Erythroblast (primary cell): Measurements from ENCODE around the gene MIB2.

Experiments used
- DNase-seq, 2 experiments: peaks; one replicate each; lab custom pipeline; 2025; lab: John Stamatoyannopoulos, UW
- GATA1 ChIP-seq: IDR thresholded peaks from 2 replicates; pipeline ENCODE4 v1.6.1; 2011; ENCODE audit warnings: low read depth, mild to moderate bottlenecking, control low read depth, low read length, moderate library complexity
- POLR2A ChIP-seq: IDR thresholded peaks from 2 replicates; pipeline ENCODE4 v1.6.1; 2011; ENCODE audit warnings: mild to moderate bottlenecking, low read length

MIB2 gene

DNA sequence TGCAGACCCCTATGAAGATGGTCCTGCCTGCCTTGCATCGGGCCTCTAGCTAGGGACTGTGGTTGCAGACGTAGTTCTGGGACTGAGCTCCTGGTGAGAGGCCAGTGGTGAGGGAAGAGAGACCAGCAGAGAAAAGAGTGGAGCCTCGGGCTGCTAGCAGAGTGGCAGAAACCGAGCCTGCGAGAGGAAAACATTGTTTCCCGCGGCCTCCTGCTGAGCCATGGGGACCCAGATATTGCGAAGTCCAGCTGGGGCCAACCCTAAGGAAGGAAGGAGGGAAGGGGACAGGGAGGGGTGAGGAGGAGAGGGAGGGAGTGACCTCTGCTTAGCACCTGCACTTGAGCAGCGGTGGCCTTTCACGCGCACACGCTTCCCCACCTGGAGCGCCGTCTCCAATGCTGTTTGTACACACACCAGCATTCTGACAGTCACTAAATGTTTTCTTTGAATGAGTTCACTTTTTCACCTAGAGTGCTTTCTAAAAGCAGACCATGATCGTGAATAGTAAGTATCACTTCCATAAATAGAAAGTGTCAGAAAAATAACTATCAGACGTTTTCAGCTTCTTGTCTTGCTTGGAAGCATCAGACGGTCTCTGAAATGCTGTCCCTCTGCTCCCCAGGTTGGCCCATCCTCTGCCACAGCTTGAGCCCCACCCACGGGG, 12.9 kb upstream of the MIB2 start:
- TF ChIP-seq POLR2A, result no peak
- TF ChIP-seq GATA1, result no peak
- DNase-seq, result no peak

DNA sequence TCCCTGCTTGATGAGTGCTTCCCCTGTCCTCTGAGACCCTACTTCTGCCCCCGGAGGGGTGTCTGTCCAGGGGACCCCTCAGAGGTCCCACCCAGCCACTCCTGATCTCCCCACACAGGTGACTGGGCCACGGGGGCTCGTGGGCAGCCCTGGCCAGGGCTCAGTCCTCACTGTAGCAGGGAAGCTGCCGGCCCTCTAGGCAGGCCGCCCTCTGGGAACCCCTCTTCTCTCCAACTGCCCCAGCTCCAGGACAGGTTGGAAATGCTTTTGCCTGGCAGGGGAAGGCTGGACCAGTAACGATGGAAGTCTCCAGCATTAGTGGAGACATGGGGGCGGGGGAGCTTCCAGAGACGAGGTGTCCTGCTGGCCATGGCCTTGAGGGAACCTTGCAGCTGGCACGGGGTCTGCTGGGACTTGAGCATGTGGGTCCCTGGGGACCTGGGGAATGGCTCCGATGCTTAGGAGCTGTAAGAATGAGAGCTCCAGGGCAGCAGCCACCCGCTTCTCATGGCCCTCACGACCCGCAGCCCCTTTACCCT, 12.3 kb upstream of the MIB2 start:
- no peak for DNase-seq
- TF ChIP-seq POLR2A (no peak), GATA1 (no peak)

DNA sequence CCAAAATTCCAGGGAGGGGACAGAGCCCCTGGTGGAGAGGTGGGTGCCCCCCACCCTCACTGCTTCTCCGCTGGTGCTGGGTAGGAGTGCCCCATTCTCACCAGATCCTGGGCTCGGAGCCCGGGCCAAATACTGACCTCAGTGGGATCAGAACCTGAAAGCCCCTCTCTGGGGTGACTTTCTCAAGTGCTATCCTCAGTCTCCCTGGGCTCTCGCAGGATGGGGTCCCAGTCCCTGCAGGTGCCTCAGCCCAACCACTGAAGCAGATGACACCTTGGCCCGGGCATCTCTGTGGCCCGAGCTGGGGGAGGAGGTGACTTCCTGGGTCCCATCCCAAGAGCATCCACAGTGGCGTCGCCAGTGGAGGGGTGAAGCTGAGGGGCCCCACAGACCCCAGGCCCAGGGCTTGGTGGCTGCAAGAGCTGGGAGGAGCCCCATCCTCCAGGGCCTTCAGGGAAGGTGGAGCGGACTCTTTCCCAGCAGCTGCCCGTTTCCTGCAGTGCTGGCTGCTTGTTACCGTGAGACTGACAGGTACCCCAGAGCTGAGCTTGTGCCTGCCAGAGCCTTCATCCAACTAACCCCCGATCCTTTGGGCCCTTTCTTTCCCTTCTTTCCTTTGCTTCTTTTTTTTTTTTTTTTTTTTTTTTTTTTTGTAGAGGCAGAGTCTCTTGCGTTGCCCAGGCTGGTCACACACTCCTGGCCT, 11.5 kb upstream of the MIB2 start:
- DNase-seq, result no peak
- TF ChIP-seq GATA1 (no peak), POLR2A (no peak)

DNA sequence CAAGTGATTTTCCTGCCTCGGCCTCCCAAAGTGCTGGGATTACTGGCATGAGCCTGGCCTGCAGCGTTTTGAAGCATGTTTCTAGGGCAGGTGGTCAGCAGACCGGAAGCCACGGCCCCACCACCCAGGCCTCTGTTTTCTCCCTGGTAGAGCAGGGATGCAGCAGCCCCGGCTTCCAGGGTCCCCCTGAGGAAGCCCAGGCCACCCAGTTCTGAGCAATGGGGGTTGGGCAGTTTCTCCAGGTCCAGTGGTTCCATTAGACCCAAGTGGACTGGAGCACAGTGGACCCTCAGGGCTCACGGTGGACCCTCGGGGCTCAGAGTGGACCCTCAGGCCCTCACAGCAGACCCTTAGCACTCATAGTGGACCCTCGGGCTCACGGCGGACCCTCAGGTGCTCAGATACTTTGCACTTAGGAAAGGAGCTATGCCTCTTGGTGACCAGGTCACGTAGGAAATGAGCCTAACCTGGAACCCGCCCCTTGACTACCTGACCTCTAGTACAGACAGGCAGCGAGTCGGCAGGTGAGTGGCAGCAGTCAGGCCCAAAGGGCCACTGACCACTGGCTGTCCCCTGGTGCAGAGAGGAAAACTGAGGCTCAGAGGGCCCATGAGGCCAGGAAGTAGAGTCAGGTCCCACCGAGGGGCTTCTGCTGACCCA, 10.8 kb upstream of the MIB2 start:
- TF ChIP-seq POLR2A (no peak), GATA1 (no peak)
- DNase-seq, result no peak

DNA sequence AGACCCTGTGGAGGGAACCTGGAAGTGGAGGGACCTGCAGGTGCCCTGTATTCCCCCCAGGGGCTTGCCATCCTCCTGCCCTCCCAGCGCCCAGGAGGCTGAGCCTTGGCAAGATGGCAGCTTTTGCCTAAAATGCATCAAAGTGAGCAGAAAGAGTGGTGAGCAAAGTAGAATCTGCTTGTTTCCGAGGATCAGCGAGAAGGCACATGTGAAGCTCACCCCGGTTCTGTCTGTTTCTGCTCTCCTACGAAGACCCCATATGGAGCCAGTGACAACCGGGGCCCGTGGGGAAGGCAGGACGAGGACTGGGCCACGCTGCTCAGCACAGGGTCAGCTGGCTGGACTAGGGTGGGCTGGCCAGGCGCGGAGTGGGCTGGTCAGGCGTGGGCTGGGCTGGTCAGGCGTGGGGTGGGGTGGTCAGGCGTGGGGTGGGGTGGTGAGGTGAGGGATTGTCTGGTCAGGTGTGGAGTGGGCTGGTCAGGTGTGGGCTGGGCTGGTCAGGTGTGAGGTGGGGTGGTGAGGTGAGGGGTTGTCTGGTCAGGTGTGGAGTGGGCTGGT, 10.2 kb upstream of the MIB2 start:
- no peak for TF ChIP-seq GATA1
- no peak for TF ChIP-seq POLR2A
- DNase-seq, result peak in 1 of 2 experiments; percentile 34

DNA sequence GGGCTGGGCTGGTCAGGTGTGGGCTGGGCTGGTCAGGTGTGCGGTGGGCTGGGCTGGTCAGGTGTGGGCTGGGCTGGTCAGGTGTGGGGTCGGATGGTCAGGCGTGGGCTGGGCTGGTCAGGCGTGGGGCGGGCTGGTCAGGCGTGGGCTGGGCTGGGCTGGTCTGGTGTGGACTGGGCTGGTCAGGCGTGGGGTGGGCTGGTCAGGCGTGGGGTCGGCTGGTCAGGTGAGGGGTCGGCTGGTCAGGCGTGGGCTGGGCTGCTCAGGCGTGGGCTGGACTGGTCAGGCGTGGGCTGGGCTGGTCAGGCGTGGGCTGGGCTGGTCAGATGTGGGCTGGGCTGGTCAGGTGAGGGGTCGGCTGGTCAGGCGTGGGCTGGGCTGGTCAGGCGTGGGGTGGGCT, 9.6 kb upstream of the MIB2 start:
- no peak for TF ChIP-seq POLR2A
- no peak for TF ChIP-seq GATA1
- no peak for DNase-seq

DNA sequence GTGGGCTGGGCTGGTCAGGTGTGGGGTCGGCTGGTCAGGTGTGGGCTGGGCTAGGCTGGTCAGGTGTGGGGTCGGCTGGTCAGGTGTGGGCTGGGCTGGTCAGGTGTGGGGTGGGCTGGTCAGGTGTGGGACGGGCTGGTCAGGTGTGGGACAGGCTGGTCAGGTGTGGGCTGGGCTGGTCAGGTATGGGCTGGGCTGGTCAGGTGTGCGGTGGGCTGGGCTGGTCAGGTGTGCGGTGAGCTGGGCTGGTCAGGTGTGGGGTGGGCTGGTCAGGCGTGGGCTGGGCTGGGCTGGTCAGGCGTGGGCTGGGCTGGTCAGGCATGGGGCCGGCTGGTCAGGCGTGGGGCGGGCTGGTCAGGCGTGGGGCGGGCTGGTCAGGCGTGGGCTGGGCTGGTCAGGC, 9.1 kb upstream of the MIB2 start:
- TF ChIP-seq POLR2A (no peak), GATA1 (no peak)
- DNase-seq, result no peak

DNA sequence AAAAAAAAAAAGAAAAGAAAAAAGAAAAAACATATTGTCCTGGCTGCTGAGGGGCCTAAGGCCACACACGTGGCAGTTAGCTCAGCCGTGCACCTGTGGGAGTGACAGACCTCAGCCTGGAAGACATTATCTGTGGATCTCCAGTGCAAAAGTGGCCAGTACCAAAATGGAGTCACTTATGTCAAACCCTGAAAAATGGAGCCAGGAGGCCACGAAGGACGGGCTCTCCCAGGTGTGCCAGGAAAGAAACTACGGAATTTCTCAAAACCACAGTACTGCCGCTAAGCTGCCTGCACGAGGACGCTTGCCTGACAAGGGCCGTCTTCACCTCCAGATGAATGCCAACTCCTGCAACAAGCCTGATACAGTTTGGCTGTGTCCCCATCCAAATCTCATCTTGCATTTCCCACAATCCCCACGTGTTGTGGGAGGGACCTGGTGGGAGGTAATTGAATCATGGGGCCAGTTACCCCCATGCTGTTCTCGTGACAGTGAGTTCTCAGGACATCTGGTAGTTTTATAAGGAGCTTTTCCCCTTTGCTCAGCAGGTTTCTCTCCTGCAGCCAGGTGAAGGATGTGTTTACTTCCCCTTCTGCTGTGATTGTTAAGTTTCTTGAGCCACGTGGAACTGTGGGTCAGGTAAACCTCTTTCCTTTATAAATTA, 5.3 kb upstream of the MIB2 start:
- TF ChIP-seq POLR2A, result no peak
- TF ChIP-seq GATA1, result no peak
- DNase-seq, result no peak

DNA sequence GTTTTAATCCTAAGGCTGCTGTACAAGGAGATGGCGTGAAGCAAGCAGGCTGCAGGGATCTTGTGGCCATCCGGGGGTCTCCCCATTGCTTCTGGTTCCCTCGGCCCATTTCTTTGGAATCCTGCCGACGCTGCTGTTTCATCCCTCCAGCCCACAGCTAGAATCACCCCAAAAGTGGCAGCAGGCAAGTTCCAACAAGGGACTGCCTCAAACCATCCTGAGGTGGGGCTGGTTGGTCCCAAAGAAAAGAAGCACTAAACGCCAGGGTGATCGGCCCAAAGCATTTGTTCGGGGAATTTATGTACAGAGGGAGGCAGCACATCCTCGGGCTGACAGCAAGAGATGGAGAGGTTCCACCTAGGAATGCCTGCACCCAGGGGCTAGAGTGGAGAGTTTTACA, 4.5 kb upstream of the MIB2 start:
- DNase-seq, result no peak
- TF ChIP-seq GATA1, result no peak
- no peak for TF ChIP-seq POLR2A

DNA sequence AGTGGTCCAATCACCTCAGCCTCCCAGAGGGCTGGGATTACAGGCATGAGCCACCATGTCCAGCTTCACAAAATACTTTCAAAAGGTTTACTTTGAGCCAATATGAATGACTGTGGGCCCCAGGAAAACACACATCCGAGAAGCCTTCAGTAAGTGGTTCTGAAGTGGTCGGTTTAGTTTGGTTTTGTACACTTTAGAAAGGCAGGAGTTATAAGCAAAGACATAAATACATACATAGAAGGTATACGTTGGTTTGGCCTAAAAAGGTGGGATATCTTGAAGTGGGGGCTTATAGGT, 3.2 kb upstream of the MIB2 start:
- TF ChIP-seq POLR2A, result no peak
- TF ChIP-seq GATA1, result no peak
- no peak for DNase-seq

DNA sequence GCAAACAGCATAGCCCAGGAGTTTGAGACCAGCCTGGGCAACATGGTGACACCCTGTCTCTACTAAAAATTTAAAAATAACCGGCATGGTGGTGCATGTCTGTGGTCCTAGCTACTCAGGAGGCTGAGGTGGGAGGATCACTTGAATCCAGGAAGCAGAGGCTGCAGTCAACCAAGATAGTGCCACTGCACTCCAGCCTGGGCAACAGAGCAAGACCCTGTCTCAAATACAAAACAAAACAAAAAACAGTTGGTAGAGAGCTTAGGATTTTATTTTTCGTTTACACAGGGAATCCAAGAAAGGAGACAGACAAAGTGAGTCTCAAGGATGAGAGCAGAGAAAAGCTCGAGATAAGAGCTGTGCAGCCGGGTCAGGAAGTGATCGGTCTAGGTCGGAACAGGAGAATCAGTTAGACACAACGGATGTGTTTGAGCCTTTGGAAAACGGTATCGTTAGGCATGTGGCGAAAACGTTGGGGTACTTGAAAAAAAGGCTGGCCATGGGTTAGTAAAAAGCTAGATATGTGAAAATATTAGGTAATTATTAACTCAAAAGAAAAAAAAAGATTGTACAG, 1.7 kb upstream of the MIB2 start:
- TF ChIP-seq GATA1 (no peak), POLR2A (no peak)
- no peak for DNase-seq

DNA sequence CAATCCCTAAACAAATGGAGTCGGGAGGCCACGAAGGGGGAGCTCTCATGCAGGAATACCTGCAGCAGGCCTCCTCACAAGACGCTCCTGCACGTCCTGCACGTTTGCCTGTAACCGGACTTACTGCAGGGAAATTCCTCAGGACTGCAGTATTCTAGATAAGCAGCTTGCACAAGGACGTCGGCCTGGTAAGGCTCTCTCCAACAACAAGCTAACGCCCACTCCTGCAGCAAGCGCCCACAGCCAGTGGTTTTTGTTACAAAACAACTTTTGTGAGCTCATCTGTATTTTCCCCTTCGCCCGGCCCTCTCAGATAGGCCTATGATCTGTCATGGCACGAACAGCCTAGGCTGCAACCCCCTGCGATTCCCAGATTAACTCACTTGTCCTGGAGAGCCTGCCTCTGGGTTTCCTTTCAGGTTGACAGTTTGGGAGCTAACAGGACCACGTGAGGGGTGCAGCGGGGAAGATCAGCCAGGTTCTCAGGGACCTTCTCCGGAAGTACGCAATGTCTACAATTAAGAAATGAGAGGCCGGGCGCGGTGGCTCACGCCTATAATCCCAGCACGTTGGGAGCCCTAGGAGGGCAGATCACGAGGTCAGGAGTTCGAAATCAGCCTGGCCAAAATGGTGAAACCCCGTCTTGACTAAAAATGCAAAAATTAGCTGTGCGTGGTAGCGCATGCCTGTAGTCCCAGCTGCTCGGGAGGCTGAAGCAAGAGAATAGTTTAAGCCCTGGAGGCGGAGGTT, 921 bp upstream of the MIB2 start:
- DNase-seq, result peak; percentile 86 to 93
- no peak for TF ChIP-seq POLR2A
- no peak for TF ChIP-seq GATA1

DNA sequence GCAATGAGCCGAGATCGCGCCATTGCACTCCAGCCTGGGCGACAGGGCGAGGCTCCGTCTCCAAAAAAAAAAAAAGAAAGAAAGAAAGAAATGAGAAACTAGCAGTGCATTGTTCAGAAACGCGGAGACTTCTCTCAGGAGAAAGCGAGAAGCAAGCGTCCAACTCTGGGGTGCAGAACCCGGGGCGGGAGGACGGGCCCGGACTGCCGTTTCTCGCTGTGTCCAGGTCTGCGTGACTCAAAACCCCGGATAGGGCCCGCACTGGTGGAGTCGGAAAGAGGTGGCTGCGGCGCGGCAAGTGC, 395 bp upstream of the MIB2 start:
- no peak for TF ChIP-seq POLR2A

More for the DNA sequence above, 395 bp upstream of the MIB2 start:
- DNase-seq, result no peak
